GM12801 (cell line): Measurements from ENCODE around the gene DIAPH1.

Experiments used
- CTCF ChIP-seq: IDR thresholded peaks from one replicate; pipeline ENCODE4 v1.5.1; 2011; ENCODE audit warnings: control low read depth; ENCODE audit not compliant: insufficient read length; ENCODE audit errors: extremely low read depth

Gene DIAPH1

GRCh38 chr5:141608557-141608956 lies 10.2 kb downstream of the DIAPH1 start:
- no peak for TF ChIP-seq CTCF

GRCh38 chr5:141608046-141608445 lies 10.8 kb downstream of the DIAPH1 start:
- no peak for TF ChIP-seq CTCF

GRCh38 chr5:141605523-141606277 lies 13.1 kb downstream of the DIAPH1 start:
- TF ChIP-seq CTCF: no peak

GRCh38 chr5:141603923-141604717 lies 14.7 kb downstream of the DIAPH1 start:
- TF ChIP-seq CTCF: no peak

- TF ChIP-seq CTCF: no peak
Measured at GRCh38 chr5:141602606-141603005, 16.2 kb downstream of the DIAPH1 start.

- no peak for TF ChIP-seq CTCF
Measured at GRCh38 chr5:141598391-141599345, 20.1 kb downstream of the DIAPH1 start.

GRCh38 chr5:141597814-141598213 lies 21.0 kb downstream of the DIAPH1 start:
- TF ChIP-seq CTCF: no peak
